Dedifferentiated amniotic fluid mesenchymal stem cell (primary cell): ENCODE data around the gene AK8.

ENCODE experiments used
- DNase-seq: peaks from one replicate; pipeline ENCODE4 v3.0.0-alpha.2; 2016; ENCODE audit errors: extremely low spot score

Gene AK8

DNA sequence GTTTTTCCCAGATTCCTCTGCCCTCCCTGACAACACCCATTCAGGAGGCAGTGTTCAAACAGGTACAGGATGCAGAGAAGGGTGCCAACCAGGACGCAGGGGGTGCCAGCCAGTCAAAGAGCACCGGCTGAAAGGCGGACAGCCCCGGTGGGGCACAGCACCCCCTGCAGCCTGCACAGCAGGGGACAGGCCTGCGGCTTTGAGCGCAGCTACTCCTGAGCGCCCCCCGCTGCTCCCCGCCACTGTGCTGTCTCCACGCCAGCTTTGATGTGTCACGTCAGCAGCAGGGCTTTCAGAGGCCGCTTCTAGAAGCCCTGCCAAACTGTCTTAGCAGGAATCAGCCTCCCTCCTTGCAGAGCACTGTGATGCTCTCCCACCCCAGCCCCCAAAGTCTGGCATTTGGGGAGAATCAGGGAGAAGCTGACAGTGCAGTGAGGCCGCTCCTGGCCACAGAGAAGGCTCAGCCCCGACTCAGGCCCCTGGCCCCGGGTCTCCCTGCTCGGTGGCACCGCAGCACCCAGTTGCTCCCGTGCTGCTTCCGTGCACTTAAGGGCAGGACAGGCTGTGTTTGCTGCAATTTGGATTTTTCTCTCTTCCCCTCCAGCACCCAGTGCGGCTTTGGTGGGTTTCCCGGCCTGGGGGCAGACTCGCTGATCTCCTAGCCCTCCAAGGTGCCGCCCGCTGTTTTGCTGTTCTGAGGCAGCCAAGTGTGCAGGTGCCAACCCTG is 20.3 kb downstream of the AK8 start:
- DNase-seq, result no peak

DNA sequence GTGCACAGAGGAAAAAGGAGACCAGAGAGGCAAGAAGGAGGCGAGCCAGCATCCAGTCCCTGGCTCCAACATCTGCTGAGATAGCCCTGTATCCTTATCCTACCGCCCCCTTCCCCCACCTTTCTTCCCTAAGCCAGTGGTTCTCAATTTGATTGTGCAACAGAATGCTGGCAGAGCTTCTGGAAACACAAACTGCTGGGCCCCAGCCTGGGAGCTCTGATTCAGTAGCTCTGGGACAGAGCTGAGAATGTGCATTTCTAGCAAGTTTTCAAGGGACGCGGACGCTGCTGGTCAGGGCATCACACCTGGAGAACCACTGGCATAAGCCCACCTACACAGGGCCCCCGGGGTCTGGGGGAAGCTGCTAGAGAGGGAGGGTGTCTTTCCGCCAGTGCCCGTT is 21.1 kb downstream of the AK8 start:
- peak; percentile 64 for DNase-seq

DNA sequence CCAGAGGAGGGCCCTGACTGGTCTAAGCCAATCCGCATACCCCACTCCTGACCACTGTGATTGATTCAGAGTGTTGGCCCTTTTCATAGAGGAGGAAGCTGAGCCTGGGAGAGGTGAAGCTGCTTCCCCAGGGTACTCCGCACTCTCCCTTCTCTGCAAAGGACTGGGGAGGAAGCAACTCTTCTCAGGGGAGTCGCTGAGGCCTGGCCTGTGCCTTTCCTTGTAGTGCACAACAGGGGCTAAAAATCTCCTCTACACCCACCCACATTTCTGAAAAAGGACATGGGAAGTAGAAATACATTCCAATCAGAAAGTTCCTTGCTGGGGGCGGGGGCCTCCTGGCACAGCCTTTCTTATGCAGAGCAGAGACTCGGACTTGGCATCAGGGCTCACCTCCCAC is 22.2 kb downstream of the AK8 start:
- no peak for DNase-seq

DNA sequence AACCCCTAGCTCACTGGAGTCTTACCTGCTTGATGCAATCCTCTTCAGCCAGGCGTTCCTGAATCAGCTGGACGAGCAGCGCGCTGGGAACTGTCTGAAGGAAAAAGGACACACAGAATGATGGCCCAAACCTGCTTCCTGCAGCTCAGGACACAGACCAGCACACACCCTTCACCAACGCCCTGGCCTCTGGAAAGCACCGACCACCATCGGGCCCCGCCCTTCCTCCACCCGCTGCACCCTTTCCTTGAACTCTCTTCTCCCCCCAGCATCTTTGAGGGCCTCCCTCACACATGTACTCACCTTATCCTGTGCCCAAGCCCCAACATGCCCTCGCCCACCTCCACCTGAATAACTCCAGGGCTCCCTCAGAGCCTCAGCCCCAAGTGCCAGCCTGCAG is 23.3 kb downstream of the AK8 start:
- DNase-seq, result no peak

DNA sequence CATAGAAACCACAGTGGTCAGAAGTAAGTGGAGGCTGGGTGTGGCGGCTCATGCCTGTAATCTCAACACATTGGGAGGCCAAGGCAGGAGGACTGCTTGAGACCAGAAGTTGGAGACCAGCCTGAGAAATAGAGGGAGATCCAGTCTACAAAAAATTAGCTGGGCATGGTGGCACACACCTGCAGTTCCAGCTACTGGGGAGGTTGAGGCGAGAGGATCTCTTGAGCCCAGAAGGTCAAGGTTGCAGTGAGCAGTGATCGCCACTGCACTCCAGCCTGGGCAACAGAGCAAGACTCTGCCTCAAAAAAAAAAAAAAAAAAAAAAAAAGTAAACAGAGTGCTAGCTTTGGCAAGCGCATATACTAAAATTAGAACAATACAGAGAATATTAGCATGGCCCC is 24.6 kb downstream of the AK8 start:
- no peak for DNase-seq

DNA sequence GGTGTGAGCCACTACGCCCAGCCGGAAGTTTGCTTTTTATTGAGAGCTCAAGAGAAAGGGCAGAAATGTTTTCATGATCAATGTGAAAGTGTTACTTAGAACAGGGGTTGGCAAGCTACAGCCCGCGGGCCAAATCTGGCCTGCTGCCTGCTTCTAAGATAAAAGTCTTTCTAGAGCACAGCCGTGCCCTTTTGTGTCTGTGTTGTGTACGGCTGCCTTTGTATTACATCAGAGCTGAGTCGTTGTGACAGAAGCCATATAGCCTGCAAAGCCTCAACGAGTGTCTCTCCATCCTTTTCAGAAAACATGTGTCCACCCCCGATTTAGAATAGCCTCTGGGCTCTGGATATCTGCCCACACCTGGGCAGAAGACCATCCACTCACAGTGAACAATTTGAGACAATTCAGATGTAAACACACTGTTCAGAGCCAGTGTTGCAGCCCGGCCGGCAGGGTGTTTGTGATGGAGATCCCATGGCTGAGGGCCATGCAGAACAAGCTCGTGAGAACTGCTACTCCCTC is 28.8 kb downstream of the AK8 start:
- DNase-seq, result no peak

DNA sequence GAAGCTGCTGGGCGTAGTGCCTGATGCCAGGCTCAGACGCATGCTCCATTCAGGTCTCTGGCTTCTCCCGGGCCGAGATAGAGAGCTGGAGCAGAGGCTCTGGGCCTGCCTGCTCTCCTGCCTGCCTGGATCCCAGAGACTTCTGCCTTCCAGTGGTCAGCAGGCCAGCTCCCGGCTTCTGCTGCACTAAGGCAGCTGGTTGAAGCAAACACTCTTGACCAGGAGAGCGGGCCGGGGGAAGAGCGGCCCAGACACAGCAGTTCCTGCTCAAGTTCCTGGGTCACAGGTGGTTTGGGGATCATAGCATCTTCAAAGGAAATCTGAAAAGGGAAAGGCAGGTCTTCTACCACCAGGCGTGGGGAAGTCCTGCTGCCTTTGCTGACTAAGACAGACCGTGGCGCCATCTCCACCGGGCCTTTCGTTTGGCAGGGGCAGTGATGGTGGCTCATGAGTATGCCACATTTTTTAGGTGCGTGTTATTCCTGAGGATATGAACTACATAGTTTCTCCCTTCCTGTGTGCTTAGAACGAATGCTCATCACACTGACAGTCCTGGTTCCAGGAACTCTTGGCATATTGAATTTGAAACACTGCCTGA is 31.1 kb downstream of the AK8 start:
- no peak for DNase-seq

DNA sequence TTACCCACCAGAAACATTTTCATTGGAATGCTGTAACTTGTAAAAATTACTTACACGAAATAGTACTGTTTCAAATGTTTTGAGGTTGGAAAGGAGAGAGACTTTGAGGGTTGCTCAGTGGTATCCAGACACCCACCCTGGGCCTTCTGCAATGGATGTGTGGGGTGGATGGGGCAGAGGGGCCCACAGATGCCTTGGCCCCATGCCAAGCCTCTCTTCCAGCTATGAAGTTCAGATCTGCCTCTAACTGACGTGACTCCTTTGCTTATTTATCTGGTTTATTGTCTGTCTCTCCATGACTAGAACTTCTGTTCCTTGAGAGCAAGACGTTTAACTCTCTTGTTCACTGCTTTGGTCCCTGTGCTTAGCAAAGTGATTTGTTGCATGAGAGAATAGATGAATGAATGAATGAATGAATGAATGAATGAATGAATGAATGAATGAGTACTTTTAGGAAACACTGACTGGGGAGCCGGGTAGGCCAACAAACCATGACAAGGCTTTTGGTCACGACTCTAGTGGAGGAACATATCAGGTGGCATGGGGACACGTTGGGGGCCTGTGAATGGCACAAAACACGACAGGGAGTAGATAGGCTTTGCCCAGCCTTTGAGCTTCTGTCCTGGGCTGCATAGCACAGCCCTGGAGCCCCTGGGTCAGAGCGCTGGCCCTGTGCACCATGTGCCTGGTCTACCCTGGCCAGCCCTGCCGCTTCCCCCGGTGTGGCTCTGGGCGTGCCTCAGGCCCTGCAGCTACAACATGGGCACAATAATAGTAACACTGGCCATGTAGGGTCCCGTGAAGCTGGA is 31.8 kb downstream of the AK8 start:
- DNase-seq, result no peak

DNA sequence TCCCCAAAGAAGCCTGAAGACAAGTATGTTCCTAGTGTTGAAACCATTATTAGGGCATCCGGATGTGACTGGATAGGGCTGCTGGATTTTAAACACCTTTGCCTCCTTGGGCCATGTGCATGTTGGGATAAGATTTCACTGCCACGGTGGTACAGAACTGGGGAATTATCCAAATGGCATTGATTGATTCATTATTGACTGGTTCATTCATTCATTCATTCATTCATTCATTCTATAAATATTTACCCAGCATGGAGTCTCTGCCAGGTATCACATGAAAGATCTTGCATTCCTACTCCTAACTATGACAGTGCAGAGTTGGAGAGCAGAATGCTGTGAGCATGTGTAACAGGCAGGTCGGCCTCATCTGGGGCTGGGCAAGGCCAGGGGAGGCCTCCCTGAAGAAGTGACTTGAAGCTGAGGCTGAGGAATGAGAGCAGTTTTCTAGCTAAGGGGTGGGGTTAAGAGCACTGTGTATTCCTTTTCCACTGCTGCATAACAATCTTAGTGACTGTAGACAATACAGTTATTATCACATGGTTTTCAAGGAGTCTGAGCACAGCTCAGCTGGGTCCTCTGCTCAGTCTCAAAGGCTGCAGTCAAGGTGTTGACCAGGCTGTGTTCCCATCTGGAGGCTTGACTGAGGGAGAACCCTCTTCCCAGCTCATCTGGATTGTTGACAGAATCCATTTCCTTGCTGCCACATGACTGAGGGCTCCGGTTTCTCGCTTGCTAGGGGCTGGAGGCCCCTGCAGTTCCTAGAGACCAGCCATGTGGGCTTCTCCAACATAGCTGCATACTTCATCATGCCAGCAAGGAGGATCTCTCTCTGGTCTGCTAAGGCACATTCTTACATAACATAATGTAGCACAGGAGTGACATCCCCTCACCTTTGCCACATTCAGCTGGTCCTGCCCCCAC is 35.7 kb downstream of the AK8 start:
- no peak for DNase-seq

DNA sequence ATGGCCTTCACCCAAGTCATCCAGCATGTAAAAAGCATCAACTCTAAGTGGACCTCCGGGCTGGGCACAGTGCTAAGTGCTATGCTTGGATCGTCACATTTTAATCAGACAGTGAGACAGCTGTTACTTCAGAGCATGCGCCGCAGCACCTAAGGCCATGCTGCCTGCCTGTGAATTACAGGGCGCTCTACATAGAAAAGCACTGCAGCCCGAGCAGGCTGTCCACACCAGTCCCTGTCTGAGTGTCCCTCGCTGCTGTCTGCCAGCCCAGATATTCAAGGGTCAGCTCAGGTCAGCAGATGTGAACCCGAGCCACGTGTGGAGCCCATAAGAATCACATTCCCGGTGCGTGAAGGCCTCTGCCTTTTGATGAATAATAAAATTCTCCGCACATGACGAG is 37.1 kb downstream of the AK8 start:
- DNase-seq, result no peak

DNA sequence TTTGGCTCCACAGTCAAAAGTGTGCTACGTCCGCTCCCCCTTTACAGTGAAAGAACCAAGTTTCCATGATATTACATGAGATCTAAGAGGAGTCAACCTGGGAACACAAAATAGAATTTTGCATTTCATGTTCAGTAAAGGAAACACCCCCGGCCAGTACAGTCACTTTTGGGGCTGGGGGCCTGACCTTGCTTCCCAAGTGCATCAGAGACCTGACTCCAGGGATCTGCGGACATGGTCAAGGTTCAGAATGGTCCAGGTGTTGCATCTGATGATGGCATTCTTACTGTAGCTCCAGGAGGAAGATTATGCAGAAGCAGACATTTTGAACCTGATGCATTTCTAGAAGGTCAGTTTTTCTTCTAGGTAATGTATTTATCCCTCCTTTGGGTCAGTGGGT is 39.8 kb downstream of the AK8 start:
- no peak for DNase-seq

DNA sequence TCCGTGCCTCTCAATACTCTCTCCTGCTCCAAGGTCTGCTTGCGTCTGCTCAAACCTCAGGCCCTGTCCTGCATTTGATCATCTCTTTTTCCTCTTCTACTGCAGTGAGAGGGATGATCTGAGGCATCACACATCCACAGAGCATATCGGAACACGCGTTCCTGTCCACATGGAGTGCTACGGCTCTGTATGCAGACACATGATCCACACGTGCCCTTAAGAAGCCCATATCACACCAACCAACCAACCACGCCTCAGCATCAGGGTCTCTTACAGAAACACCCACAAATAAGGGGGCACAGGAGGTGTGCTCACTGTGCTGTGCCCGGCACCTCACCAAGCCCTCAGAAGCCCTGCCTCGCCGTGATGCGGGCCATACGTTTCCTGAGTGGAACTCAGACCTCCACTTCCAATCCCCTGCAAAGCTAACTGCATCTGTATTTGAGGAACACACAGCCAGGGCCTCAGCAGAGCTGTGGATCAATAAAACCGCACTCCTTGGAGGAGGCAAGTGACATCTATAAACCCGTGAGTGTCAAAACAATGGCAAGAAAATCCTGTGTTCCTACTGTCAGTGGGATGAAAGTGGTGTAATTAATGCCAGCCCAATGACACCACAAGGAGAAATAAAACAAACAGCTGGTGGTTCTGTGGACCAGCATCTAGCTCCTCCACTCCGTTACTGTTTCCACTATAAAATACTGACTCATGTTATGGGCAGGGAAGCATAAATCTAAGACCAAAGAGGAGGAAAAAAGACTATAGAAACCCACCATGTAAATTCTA is 40.4 kb downstream of the AK8 start:
- DNase-seq, result no peak

DNA sequence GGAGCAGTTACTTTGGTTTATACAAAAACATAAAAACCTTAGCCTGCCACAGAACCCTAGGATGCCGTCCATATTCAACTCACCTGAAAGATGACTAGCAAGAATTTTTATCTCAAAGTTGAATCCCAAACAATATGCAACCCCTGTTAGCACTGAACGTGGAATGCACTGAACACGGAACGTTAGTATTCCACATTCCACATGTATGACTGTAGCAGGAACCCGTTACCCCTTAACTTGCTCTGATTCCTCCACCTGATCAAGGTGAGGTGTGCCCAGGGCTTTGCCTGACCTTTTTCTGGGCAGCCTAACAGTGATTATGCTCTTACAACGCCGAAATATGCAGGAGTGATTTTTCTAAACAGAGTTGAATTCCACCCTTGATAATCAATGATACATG is 43.7 kb downstream of the AK8 start:
- DNase-seq, result no peak

DNA sequence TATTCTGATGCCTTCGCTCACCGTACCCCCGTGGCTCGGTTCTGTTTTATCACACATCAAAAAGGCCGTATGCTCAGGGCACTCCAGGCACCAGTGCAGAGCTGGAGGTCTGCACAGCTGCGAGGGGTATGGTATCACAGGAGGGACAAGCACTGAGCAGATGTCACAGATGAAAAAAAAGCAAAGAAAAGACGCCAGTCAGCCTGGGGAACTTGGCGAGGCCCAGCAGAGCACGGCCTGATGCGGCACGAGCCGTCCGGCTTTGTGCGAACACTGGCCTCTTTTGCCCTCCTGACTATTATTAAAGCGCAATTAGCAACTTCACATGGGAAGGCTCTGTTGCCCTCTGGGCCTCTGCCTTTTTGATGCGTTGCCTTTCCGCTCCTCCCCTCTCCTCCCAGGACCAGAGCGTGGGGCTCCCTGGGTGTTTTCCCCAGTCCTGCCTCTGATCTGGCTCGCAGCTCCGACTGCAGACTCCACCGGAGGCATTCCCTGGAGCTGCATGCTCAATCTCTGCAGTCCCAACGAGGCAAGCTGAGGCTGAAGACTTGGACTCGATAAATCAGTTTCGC is 44.4 kb downstream of the AK8 start:
- no peak for DNase-seq

DNA sequence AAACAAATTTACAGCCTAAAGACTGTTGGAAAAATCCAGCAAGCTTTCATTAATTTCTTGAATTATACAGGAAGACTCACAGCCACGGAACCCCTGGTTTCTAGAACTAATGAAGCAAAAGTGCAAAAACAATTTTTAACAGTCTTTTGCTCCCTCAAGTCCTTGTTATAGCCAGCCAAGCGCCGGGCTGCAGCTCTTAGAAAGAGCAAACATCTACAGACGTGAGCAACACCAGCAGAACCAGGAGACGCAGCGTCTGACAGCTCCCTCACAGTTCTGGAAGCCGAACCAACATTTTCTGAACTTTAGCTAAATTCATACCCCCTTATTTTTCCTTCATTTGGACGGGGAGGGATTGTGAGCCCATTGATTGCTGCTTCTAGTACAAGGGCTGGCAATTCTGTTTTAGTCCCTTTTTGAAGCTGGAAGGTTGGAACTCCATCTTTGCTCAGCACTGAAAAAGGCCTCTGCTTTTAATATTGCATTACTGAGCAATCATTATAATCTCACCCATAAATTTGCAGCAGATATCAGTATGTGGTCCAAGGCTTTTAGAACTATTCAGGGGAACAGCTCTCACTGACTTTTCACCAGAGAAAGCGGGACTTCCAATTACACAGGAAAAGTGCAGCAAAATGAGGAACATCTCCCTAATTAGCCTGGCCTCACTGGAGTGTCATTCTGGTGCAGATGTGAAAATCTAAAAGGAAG is 45.8 kb downstream of the AK8 start:
- no peak for DNase-seq

DNA sequence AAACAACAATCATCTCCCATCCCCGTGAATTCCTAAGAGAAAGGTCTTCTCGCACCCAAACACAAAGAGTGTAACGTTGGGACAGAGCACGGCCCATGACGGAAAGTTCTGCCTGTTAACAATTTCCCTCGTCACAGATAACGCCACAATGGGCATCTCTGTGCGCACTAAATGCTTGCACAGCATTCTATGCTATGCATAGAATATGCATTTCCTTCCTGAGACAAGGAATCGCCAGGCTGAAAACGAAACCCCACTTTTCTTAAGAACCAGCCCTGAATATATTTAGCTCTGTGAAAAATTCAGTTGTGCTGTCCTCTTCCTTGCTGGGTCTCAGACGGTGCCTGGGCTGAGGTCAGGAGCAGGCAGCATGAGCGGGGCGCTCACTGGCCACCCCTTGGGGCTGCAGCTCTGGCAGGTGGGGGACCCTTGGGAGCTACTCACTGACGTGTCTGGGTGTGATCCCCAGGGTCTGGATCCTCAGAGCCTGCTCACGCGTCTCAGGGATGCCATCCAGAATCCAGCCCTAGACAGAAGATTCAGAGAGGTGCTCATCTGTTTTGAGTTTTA is 49.8 kb downstream of the AK8 start:
- DNase-seq, result no peak

DNA sequence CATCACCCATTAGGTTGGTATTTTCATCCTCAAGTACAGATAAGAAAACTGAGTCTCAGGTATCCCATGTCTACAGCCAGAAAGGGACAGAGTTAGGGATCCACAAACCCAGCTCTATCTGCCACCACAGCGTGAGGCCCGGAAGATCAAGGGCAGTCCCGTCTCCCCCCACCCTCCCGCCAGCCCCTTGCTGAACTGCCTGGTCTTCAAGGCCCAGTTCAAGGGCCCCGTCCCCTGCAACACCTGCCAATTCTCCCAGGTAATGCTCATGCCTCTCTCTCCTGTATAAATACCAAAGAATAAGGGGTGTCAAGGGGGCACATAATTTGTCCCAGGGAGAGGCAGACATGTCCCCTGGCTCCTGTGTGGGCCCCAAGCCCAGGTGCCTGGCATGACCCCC is 50.7 kb downstream of the AK8 start:
- no peak for DNase-seq

DNA sequence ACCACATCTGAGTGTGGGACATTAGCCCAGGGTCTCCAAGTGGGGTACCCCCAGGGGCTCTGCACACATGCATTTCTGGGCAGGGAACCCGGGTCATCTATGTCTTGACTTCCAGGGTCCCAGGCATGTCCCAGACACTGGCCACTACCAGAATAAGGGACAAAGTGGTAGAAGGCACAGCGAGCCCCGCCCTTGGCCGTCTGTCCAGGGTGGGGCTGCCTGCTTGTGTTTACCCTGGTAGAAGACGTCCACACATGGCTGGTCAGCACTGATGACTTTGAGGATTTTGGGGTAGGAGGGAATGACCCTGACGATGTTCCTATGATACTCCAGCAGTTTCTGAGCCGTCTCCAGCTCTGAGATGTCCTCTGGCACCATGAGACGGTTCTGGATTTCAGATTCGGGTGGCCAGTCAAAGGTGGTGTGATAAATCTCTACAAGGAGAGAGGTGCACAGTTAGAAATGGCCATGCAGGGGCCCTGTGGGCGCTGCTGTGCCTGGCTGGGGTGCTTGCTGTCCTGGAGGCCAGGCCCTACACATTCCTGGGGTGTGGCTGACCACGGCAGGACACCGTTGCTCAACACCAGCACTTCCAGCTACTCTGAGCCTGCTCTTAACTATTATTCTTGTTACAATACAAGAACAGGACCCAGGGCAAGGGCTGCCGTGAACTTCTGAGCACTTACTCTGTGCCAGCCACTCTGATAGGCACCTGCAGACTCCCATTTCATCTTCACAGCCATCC is 51.3 kb downstream of the AK8 start:
- no peak for DNase-seq

DNA sequence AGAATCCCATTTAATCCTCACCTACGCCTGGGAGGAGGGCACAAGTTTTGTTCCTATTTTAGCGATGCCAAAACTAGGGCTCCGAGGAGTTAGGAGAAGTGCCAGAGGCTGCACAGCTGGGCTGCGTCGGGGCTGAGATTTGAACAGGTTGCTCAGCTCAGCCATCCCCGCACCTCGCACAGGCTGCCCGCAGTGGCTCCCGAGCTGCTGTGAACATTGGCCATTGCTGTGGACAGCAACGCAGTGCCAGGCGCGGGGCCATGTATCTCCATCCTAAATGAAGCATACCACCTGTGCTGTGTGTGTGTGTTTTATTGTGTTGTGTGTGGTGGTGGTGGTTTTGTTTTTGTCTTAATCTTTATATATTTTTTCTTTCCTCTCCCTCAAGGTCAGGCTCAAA is 52.0 kb downstream of the AK8 start:
- DNase-seq, result no peak
